D721Med (cell line): ENCODE results near the gene NOTCH4.

Experiments
- DNase-seq: peaks from one replicate; pipeline ENCODE4 v3.0.0; 2011; ENCODE audit warnings: low spot score; ENCODE audit not compliant: insufficient read length
- FAIRE-seq: peaks from 2 replicates; lab custom pipeline; 2011; peaks lifted over from hg19 to GRCh38; lab: Jason Lieb, UNC
- CTCF ChIP-seq: IDR thresholded peaks from 2 replicates; pipeline ENCODE4 v1.5.1; 2012; ENCODE audit warnings: mild to moderate bottlenecking, control low read depth; ENCODE audit not compliant: insufficient read depth; ENCODE audit errors: missing control alignments

The NOTCH4 gene

GRCh38 chr6:32198866-32199265 lies 25.0 kb downstream of the NOTCH4 start:
- no peak for FAIRE-seq
- no peak for DNase-seq
- TF ChIP-seq CTCF, result no peak

- no peak for FAIRE-seq
- DNase-seq, result no peak
- no peak for TF ChIP-seq CTCF
Measured at GRCh38 chr6:32198345-32198696, 25.5 kb downstream of the NOTCH4 start.

- no peak for DNase-seq
- TF ChIP-seq CTCF, result no peak
- FAIRE-seq, result no peak
Measured at GRCh38 chr6:32196682-32197616, 26.9 kb downstream of the NOTCH4 start.

- no peak for DNase-seq
- TF ChIP-seq CTCF, result no peak
- FAIRE-seq, result no peak
Measured at GRCh38 chr6:32195902-32196681, 27.8 kb downstream of the NOTCH4 start.

- TF ChIP-seq CTCF, result peak; percentile 0
- DNase-seq (peak; percentile 78), FAIRE-seq (no peak)
Measured at GRCh38 chr6:32195652-32195901, 28.3 kb downstream of the NOTCH4 start.

- FAIRE-seq (no peak), DNase-seq (no peak)
- TF ChIP-seq CTCF, result peak; percentile 43
Measured at GRCh38 chr6:32194825-32195651, 28.8 kb downstream of the NOTCH4 start.
